GM21526 (cell line): ENCODE data around the gene SLC35G1.

Experiments
- ATAC-seq: cut with Tn5 transposase; IDR thresholded peaks from one replicate; pipeline ENCODE4 v1.9.1; 2021; ENCODE audit warnings: moderate library complexity; ENCODE audit not compliant: unreplicated experiment, low FRiP score

The SLC35G1 gene

DNA sequence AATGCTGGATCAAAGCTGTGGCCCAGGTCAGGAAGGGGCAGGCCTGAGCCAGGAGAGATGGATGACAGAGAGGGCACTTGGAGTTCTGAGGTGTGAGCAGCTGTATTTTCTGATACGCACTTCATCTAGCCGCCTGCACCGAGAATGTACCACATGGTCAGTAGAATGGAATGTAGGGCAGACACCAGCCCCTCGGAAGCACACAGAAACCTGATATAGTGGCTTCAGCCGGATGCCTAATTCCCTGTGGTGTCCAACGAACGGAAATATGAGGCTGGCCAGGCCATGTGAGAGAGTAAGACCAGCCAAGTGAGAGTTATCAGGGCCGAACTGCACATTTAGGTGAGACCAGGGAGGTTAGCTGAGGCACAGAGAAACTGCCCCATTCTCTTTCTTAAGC lies 53.3 kb downstream of the SLC35G1 start:
- no peak for ATAC-seq

DNA sequence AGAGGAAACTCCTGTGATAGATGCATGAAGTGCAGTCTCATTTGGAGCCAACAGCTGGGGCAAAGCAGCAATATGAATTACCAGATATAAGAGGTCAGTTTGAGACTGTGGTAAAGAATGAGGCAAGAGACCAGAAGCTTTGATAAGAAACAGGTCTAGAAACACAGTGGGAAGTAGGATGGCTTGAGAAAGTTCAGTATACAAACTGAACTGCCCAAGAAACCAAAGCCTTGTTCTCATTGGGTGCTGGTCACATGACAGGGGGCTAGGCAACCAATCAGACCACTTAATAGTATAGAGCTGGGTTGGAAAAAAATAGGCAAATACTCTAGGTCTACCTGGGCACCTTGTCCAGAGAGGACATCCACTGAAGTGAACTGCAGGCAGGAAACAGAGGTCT lies 53.7 kb downstream of the SLC35G1 start:
- ATAC-seq: no peak

DNA sequence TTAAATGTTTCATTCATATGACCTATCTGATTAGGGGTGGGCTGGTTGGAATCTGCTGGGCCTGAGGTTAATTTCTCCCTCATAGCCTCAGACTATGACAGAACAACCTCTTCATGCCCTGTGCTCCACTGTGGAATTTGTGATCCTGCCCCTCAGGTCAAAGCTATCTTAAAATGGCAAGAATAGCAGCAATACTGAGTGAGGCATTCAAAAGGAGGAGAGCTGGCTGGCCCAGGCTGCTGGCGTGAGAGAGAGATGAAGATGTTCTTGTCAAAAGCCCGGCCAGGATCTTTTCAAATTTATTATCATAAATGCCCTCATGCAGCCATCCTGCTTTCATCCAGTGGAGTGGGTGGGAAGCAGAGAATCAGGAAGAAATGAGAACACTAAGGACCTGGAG lies 58.1 kb downstream of the SLC35G1 start:
- no peak for ATAC-seq
